Mucosa of rectum (tissue), 2 donors: ENCODE measurements around the gene SAMD4A.

ENCODE experiments used
- H3K27ac ChIP-seq, 2 donors: one replicate each; pipeline ENCODE4 v1.7.0; 2013; ENCODE audit warnings: inconsistent platforms in 2 of 2, low read depth in 2 of 2, low read length in 2 of 2
- H3K27me3 ChIP-seq, 2 donors: one replicate each; pipeline ENCODE4 v1.7.0; 2013; ENCODE audit warnings: low read length in 2 of 2; ENCODE audit not compliant: control insufficient read depth in 2 of 2, insufficient read depth in 2 of 2
- H3K36me3 ChIP-seq, 2 donors: one replicate each; pipeline ENCODE4 v1.7.0; 2013; ENCODE audit warnings: low read length in 2 of 2; ENCODE audit not compliant: control insufficient read depth in 2 of 2, insufficient read depth in 2 of 2
- H3K4me1 ChIP-seq, 2 donors: one replicate each; pipeline ENCODE4 v1.7.0; 2013; ENCODE audit warnings: low read length in 2 of 2, mild to moderate bottlenecking in 1 of 2; ENCODE audit not compliant: control insufficient read depth in 2 of 2, insufficient read depth in 2 of 2
- H3K4me3 ChIP-seq, 2 donors: one replicate each; pipeline ENCODE4 v1.7.0; 2013; ENCODE audit warnings: low read length in 2 of 2
- H3K9ac ChIP-seq, 2 donors: one replicate each; pipeline ENCODE4 v1.7.0; 2013; ENCODE audit warnings: low read length in 2 of 2, low read depth in 1 of 2, mild to moderate bottlenecking in 1 of 2
- H3K9me3 ChIP-seq, 2 donors: one replicate each; pipeline ENCODE4 v1.7.0; 2013; ENCODE audit warnings: low read length in 2 of 2; ENCODE audit not compliant: control insufficient read depth in 2 of 2
- donor health status: healthy.
- donor health status: Normal muscosa, but diverticular disease.

The SAMD4A gene

GRCh38 chr14:54591461-54591860 lies 24.5 kb downstream of the SAMD4A start:
- no peak overlapping the region for H3K27ac ChIP-seq
- no peaks in the 10 kb centered on the region for H3K9me3 ChIP-seq
- no peak overlapping the region for H3K4me3 ChIP-seq
- no peak overlapping the region for H3K9ac ChIP-seq
- no peaks in the 10 kb centered on the region for H3K27me3 ChIP-seq
- H3K4me1 ChIP-seq, result no peaks in the 10 kb centered on the region
- H3K36me3 ChIP-seq, result no peaks in the 10 kb centered on the region

GRCh38 chr14:54591866-54592265 lies 24.9 kb downstream of the SAMD4A start:
- Histone ChIP-seq H3K27ac (no peak overlapping the region), H3K27me3 (no peaks in the 10 kb centered on the region), H3K9me3 (no peaks in the 10 kb centered on the region), H3K36me3 (no peaks in the 10 kb centered on the region), H3K9ac (no peak overlapping the region), H3K4me3 (no peak overlapping the region), H3K4me1 (no peaks in the 10 kb centered on the region)

- Histone ChIP-seq H3K27ac (no peak overlapping the region), H3K36me3 (no peaks in the 10 kb centered on the region), H3K9ac (no peak overlapping the region), H3K4me1 (no peaks in the 10 kb centered on the region), H3K27me3 (no peaks in the 10 kb centered on the region), H3K4me3 (no peak overlapping the region), H3K9me3 (no peaks in the 10 kb centered on the region)
Observed at GRCh38 chr14:54593860-54594259, 26.9 kb downstream of the SAMD4A start.

DNA sequence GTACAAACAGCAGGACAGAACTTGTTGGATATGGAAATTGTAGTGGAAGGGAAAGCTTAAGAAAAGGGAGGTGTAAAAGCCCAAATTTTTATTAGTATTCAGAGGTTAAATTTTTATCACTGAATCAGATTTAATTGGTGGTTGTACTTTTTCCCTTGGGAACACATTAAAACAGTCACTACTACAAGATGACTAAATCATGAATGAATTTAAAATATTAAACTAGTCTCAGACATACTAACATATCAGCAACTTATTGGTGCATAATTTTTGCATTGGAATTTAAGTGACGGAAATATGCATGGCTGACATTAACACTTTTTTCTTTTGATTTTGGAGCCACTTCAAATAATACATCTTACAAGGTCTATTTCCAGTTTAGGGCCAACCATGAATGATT lies 27.6 kb downstream of the SAMD4A start:
- Histone ChIP-seq H3K9ac (no peak overlapping the region), H3K4me1 (no peaks in the 10 kb centered on the region), H3K27me3 (no peaks in the 10 kb centered on the region)

GRCh38 chr14:54597795-54598443 lies 31.0 kb downstream of the SAMD4A start:
- Histone ChIP-seq H3K27ac (no peak overlapping the region), H3K4me3 (no peak overlapping the region), H3K9ac (no peak overlapping the region), H3K36me3 (no peaks in the 10 kb centered on the region), H3K9me3 (no peaks in the 10 kb centered on the region), H3K27me3 (no peaks in the 10 kb centered on the region), H3K4me1 (no peaks in the 10 kb centered on the region)

More for the DNA sequence above, 27.6 kb downstream of the SAMD4A start:
- H3K9me3 ChIP-seq, result no peaks in the 10 kb centered on the region
- H3K4me3 ChIP-seq, result no peak overlapping the region
- H3K27ac ChIP-seq, result no peak overlapping the region
- no peaks in the 10 kb centered on the region for H3K36me3 ChIP-seq

- Histone ChIP-seq H3K4me1 (no peaks in the 10 kb centered on the region), H3K27me3 (no peaks in the 10 kb centered on the region), H3K27ac (no peak overlapping the region), H3K4me3 (no peak overlapping the region), H3K9ac (no peak overlapping the region), H3K36me3 (no peaks in the 10 kb centered on the region), H3K9me3 (no peaks in the 10 kb centered on the region)
Observed at GRCh38 chr14:54599966-54600716, 33.2 kb downstream of the SAMD4A start.

DNA sequence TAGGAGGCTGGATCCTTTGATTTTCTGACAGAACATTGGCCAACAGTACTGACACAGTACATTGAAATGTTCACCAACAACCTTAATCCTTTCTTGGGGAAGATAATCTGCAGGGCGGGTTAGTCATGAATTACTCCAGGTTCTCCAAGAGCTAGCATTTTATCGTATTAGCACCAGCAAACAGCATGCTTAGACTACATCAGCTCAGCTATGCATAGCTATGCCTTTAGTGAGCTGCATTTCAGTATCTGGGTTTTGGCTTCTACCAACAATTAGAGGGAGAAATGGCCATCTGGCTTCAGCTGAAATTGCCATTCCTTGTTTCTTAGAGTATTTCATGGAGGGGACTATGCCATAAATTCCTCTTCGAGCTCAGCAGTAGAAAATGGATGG lies 33.8 kb downstream of the SAMD4A start:
- no peaks in the 10 kb centered on the region for H3K9me3 ChIP-seq
- no peak overlapping the region for H3K27ac ChIP-seq
- no peaks in the 10 kb centered on the region for H3K36me3 ChIP-seq
- H3K9ac ChIP-seq, result no peak overlapping the region
- H3K27me3 ChIP-seq, result no peaks in the 10 kb centered on the region
- H3K4me1 ChIP-seq, result no peaks in the 10 kb centered on the region
- H3K4me3 ChIP-seq, result no peak overlapping the region

- H3K4me1 ChIP-seq, result no peaks in the 10 kb centered on the region
- H3K27ac ChIP-seq, result no peak overlapping the region
- H3K9me3 ChIP-seq, result no peaks in the 10 kb centered on the region
- no peak overlapping the region for H3K4me3 ChIP-seq
- no peaks in the 10 kb centered on the region for H3K27me3 ChIP-seq
- H3K9ac ChIP-seq, result no peak overlapping the region
- H3K36me3 ChIP-seq, result no peaks in the 10 kb centered on the region
Observed at GRCh38 chr14:54603362-54603761, 36.4 kb downstream of the SAMD4A start.

GRCh38 chr14:54606178-54606577 lies 39.2 kb downstream of the SAMD4A start:
- Histone ChIP-seq H3K4me1 (no peaks in the 10 kb centered on the region), H3K27ac (no peak overlapping the region), H3K27me3 (no peaks in the 10 kb centered on the region), H3K4me3 (no peak overlapping the region), H3K9me3 (no peaks in the 10 kb centered on the region), H3K36me3 (no peaks in the 10 kb centered on the region), H3K9ac (no peak overlapping the region)

- Histone ChIP-seq H3K4me1 (no peaks in the 10 kb centered on the region), H3K4me3 (no peak overlapping the region), H3K9me3 (no peaks in the 10 kb centered on the region), H3K27me3 (no peaks in the 10 kb centered on the region), H3K27ac (no peak overlapping the region), H3K9ac (no peak overlapping the region), H3K36me3 (no peaks in the 10 kb centered on the region)
Observed at GRCh38 chr14:54606631-54607133, 39.8 kb downstream of the SAMD4A start.
